Brain pericyte (primary cell): ENCODE data around the gene WNT11.
A peak's percentile ranks its signal among the peaks of the same experiment; 100 is the strongest.

Experiments used
- DNase-seq: peaks from one replicate; pipeline ENCODE4 v3.0.0-alpha.2; 2012; ENCODE audit warnings: low read depth, low spot score

WNT11 gene

DNA sequence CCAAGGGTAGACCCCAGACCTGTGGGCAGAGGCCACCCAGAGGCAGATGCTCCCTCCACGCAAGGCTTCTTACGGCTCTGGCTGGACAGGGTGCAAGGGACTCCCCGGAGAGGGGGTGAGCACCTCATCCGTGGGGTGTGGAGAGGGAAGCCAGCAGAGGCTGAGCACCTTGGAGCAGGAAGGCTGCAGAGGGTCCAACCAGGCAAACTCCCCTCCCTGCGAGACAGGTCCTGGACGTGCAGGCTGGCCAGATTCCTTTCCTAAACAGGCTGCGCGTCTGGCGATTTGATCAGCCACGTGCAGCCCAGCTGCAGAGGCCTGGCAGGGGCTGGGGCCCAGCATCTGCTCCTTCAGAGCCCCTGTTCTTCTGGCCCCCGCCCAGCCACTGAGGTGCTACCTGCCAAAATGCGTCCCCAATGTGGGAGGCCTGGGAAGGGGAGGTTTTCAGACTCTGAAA lies 49.3 kb downstream of the WNT11 start:
- no peak for DNase-seq

DNA sequence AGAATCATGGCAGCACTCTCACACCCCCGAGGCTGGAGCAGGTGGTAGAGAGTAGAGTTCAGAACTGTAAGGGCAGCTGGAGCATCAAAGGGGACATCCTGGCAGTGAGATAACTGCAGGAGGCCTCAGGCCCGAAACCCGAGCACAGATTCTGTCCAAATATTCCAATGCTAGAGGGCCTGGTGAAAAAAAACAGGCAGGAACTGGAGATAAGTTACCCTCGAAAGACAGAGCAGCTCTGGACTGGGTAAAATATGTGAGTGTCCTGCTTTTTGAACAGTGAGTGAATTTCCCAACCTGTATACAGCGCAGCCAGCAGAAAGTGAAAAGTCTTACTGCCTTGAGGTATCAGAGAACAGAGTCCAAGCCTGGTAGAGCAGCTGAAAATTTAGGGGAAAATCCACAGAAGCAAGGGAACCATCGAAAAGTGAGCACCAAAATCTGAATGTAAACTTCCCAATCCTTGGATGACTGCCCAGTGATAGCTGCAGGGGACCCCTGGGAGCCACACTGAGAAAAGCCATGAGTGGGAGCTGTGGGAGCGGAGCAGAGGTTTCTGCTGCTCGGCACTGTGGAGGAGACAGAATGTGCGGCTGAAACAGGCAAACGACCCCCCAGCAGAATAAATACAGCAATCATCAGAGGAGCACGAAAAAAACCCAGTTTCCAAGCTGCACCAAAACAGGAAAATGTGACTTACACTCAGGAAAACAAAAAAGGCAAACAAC lies 50.6 kb downstream of the WNT11 start:
- DNase-seq = no peak

DNA sequence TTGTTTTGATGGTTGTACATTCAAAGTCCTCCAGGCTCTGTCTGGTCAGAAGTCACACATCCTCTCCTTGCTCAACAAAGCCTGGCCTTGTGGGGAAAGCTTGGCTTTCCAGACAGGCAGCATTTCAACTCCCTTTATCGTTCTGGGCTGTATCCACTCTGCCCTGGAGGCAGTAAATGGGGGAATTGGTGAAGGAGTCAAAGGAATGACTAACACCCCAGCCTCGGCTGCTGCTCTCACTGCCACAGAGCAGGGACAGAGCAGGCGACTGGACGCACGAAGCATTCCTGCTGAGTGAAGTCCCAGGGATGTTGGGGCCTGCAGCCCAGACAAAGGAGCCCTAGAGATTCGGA lies 52.8 kb downstream of the WNT11 start:
- no peak for DNase-seq

DNA sequence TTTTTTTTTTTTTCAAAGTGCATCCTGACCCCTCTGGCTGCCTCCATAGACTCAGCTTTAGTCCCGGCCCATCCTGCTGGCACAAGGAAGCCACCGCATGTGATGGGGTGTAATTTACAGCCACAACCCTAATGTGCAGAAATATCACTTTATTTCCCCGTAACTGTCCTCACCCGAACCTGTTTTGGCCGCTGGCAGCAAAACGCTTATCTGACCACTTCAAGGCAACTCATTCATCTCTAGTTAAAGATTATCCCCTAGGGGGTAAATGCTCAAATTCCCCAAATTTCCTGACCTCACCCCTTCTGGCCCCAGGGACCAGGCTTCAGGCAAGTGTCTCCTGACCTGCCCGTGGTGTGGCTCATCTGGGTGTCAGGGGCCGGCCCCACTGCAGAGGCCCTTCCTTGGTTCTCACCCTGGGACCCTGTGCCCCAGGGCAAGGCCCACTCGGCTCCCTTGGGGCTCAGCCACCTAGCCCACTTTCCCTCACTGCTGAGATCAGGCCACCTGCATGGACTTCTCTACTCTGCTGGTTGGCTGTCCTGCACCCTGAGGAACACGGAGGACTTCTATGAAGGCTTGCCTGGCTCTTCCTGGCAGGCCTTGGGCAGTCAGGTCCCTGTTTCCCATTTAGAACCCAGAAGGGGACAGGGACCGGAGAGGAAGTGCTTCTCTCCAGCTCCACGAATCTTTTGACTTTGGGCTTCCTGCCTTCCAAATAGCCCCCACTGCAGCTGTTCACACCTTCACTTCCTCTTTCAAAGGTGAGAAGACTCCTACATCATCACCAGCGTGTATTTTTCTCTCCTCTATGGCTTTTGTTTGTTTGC lies 53.3 kb downstream of the WNT11 start:
- DNase-seq = no peak

DNA sequence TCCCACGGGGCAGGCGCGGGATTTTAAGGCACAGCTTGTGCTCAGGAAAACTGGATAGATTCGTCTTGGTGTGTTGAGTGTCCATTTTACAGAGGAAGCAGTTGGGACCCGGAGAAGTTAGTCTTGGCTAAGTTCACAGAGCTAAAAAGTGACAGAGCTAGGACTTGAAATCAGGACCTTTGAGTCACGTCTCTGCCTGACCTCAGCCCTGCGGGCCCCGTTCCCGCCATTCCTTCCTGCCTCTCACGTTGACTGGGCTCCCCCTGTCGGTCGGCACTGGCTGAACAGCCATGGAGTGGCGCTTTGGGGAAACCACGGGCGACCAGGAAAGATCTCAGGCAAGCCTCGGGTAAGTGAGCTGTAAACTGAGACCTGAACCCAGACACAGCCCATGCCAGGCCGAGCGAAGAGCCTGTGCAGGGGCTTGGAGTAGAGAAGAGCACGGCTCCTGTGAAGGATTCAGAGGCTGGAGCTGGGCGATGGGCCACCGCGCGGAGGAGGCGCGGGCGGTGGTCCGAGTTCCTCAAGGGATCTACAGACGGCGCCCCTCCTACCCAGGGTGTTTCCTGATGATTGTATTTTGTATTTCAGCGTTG lies 54.1 kb downstream of the WNT11 start:
- DNase-seq = peak; percentile 26

DNA sequence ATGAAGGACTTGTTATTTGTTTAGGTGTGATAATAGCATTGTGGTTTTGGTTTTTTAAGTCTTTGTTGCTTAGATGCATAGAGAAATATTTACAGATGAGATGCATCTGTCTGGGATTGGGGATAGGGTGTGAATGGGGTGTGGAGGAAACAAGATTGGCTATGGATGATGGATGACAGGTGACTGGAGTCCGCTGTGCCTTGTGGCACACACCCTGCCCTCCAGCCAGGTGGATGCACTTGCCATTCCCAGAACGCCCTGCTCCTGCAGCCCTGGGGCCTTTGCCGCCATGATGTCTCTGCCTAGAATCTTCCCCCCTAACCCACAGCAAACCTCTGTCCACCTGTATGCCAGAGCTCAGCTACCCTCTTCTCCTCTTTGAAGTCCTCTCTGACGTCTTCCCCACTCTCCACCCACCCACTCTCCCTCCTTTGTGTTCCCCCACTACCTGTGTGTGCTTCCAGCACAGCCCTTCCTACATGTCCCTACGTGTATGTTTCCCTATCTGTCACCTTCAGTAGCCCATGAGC lies 54.7 kb downstream of the WNT11 start:
- DNase-seq = no peak

DNA sequence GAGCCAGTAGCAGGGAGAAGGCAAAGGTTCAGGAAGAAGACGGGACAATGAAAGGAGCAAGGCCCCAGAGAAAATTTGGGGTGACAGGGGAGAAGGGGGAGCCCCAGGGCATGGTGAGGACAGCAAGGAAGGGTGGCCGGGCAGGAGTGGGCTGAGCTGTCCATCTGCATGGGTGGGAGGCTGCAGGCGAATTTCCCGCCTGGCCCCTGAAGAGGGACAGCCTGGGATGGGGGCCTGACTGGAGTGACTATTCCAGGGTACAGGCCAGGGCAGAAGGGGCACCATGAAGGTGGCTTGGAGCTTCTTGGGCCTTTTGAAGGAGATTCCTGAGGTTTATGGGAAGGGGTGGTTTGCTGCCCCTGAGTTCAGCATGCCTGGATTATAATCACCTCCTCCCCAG lies 56.2 kb downstream of the WNT11 start:
- no peak for DNase-seq

DNA sequence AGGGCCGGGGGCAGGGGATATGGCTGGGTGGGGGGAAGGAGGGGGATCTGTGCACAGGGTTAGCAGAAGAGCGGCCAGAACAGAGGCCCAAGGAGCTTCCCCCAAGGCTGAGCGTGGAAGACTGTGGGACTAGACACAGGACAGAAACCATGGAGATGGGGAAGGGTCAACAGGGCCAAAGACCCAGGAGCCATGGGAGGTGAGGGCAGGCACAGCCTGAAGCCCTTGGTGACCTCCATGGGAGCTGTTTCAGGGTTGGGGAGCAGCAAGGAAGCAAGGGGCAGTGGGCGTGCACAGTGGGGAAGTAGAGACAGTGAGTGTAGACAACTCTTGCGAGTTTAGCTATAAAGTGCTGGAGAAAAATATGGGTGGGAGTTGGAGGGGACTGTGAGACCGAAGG lies 56.6 kb downstream of the WNT11 start:
- DNase-seq = no peak

DNA sequence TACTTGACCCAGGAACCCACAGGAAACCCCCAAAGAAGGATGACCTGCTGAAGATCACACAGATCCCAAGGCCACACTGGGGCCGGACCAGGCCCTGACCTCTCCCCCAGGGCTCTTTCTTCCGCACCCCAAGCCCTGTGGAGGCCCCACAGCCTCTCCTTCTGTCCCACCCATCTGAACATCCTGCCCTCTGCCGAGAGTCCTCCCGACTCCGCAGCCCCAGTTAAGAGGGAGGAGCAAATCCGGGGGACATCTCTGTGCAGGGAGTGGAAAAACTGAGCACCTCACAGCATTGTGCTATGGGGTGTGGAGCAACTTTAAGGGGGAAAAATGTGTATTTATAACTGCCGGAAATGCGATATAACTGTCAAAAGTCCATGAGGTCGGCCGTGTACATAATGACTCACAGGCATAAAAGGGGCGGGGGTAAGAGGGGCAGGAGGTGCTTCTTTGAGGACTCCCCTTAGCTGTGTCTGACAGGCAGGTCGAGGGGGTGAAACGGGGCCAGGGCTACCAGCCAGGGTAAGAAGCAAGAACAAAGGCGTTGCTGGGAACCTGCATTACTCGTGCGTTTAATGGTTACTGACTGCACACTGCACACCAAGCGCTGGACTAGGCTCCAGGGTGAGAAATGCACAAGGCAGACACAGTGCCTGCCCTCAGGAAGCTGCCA lies 57.2 kb downstream of the WNT11 start:
- DNase-seq = no peak

DNA sequence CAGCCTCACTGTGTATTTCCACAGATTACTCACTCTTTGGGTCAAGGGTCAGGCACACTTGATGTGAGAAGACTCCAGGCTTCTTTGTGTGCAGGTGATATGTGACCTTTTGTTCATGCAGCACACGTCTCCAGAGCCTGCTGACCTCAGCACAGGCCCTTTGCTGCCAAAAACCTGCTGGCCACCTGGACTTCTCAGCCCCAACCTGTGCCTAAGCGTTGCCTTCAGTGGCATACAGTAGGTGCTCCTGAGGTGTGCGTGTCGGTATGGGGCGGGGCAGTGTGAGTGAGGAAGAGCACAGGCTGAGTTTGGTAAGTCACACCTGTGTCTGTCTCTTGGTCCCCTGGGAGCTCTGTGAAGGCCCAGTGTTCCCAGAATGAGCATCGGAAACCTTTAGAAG lies 58.1 kb downstream of the WNT11 start:
- no peak for DNase-seq

DNA sequence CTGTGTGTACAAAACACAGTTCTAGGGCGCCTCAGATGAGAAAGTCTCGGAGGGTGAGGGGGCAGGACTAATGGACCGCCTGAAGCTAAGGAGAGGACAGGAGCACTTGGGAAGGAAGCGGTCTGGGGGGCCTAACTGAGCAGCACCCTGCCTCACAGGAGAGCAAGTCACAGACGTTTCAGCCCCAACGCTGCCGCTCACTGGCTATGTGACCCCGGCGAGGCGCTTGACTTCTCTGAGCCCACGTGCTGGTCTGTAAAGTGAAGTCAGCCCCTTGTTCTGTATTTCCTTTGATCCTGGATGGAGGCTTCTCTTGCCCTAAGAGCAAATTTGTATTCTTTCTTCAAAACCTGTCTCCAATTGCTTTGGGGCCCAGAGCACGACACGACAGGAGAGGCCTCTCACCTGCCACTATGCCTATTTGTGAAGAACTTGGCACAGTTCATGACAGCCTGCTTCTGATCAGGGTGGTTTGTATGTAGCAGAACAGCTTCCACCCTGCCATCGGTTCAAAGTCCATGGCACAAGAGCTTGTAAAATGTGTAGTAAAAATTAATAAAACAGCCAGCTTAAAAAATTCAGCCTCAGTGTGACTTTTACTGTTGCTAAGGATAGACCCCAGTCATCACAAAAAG lies 59.1 kb downstream of the WNT11 start:
- DNase-seq = no peak

DNA sequence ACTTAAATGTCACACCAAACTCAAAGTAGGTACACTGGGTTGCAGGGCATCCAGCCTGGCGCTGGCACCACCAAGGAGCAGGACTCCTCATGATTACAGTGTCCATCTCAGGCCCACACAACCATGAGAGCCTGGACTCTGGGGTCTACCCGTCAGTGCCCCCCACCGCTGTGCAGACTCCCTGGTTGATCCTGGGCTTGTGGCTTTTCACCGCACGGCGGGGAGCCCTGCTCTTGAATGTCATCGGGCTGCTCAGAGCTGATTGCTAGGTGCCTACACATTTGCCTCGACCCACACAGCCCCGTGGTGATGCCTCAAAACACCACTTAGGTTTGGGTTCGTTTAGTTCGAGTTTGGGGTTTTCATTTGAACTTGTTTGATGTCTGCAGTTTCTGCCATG lies 63.0 kb downstream of the WNT11 start:
- DNase-seq = no peak

DNA sequence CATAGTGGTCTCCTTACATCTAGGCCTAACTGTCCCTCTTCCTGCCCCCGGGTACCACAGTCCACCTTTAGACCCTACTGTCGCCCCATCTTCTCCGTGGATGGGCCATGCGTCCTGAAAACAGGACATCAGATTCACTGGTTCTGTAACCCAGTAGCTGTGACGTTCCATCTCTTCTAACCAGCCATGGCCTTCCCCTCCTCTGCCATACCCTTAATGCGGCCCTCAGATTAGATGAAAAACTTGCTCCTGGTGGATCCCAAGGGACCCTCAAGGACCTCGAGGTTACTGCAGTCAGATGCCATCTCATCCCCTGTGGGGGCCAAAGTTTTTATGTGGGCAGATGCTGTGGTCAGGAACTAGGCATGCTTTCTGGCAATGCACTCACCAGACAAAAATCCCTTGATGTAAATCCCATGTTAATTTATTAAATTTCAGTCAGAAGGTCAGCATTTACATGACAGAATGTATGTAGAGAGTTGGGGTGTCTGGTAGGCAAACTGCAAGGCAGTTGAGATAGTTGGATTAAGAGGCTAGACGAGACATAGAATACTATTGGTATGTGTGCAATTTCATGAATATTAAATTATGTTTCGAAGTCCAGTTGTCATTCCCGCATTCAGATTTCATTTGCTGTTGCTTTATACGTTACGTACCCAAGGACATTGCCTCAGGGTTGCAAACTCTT lies 64.3 kb downstream of the WNT11 start:
- no peak for DNase-seq

DNA sequence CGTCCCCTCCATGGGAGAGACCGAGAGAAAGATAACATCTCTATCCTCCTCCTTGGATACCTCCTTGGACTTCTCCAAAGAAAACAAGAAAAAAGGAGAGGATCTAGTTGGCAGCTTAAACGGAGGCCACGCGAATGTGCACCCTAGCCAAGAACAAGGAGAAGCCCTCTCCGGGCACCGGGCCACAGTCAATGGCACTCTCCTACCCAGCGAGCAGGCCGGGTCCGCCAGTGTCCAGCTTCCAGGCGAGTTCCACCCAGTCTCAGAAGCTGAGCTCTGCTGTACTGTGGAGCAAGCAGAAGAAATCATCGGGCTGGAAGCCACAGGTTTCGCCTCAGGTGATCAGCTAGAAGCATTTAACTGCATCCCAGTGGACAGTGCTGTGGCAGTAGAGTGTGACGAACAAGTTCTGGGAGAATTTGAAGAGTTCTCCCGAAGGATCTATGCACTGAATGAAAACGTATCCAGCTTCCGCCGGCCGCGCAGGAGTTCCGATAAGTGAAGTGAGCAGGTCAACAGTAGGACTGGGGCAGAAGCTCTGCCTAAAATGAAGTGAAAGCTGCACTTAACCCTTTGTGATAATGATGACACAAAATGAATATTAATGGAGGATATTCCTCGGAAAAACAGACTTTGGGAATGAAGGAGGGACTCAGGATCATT lies 65.3 kb downstream of the WNT11 start:
- no peak for DNase-seq

DNA sequence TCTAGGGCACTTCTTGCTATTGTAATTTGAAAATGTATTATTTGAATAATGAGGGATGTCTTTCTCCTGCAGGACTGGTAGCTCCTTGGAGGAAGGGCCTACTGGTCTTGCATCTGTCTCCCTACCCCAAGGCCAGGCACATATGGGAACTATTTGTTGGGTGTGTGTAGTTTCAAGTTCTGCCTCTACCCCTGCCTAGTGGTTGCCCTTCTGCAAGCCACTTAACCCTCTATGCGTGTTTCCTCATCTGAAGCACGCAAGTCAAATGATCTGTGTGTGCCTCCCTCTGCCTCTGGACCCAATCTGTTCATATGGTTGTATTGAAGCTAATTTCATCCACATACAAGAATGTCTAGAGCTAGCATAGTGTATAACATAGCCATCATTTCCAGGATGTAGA lies 67.0 kb downstream of the WNT11 start:
- DNase-seq = no peak
